Thyroid gland (tissue), 4 donors: Measurements from ENCODE around the gene SLC8A1.

Experiments used
- POLR2A ChIP-seq, 2 donors: fragments of 450-650 bp; IDR thresholded peaks; one replicate each; pipeline ENCODE4 v1.6.1; 2017; ENCODE audit warnings: antibody characterized with exemption in 2 of 2, mild to moderate bottlenecking in 2 of 2, moderate library complexity in 1 of 2
- TF ChIP-seq, protein P1 (sequence below), 6 experiments: fragments of 200-600 bp in 3 of 6; fragments of 450-650 bp in 3 of 6; sonication (generic) in 3 of 6; IDR thresholded peaks; one replicate each; pipeline ENCODE4 v1.5.1; 2016 to 2019; ENCODE audit warnings: antibody characterized with exemption in 6 of 6, mild to moderate bottlenecking in 2 of 6, inconsistent platforms in 1 of 6, moderate library complexity in 1 of 6

DNA sequence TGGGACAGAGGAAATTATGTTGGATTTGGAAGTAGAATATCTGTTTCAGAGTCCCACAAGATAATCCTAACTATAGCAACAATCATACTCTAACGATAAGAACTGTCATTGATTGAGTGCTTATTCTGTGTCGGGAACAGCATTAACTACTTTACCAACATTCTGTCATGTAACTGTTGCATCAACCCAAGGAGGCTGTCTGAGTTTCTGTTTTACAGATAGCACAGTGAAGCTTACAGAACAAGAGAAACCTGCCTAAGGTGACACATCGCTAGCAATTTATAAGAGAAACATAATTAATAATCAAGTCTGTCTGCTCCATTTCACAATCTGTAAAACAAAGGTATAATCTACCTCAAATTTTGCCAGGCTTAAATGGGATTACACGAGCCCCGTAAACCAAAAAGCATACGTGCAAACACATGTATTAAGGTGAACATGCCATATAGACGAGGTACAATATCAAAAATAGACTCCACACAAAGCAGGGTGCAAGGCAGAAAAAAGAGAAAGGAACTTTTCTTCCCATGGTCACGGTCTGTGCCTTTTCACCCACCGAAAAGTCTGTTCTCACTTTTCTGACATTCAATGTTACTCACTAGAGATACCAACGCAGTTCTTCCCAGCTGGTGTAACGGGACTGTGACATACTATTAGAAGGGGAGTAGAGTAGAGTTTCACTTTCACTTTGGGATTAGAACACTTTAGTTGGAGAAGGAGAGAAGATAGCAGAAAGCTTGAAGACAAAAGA, 37.2 kb upstream of the SLC8A1 start:
- TF ChIP-seq, protein P1, sequence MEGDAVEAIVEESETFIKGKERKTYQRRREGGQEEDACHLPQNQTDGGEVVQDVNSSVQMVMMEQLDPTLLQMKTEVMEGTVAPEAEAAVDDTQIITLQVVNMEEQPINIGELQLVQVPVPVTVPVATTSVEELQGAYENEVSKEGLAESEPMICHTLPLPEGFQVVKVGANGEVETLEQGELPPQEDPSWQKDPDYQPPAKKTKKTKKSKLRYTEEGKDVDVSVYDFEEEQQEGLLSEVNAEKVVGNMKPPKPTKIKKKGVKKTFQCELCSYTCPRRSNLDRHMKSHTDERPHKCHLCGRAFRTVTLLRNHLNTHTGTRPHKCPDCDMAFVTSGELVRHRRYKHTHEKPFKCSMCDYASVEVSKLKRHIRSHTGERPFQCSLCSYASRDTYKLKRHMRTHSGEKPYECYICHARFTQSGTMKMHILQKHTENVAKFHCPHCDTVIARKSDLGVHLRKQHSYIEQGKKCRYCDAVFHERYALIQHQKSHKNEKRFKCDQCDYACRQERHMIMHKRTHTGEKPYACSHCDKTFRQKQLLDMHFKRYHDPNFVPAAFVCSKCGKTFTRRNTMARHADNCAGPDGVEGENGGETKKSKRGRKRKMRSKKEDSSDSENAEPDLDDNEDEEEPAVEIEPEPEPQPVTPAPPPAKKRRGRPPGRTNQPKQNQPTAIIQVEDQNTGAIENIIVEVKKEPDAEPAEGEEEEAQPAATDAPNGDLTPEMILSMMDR (IDR thresholded peaks at IDR 0.05), result no peak
- no peak for TF ChIP-seq POLR2A (IDR thresholded peaks at IDR 0.05)
